HG02623 (cell line): ENCODE data around the gene ZWILCH.
"Not testable (repeated sequence)": the region's sequence is repeated elsewhere in the genome, so short reads cannot be mapped to it uniquely, and the experiment has no call there.

ENCODE experiments used
- ATAC-seq: cut with Tn5 transposase; IDR thresholded peaks from one replicate; pipeline ENCODE4 v1.9.1; 2021; ENCODE audit warnings: moderate library complexity; ENCODE audit not compliant: unreplicated experiment

ZWILCH gene

GRCh38 chr15:66486887-66487286 lies 18.2 kb upstream of the ZWILCH start:
- ATAC-seq = no peak

GRCh38 chr15:66488525-66488924 lies 16.6 kb upstream of the ZWILCH start:
- ATAC-seq = no peak

GRCh38 chr15:66489179-66489791 lies 15.8 kb upstream of the ZWILCH start:
- no peak for ATAC-seq

- no peak for ATAC-seq
Observed at GRCh38 chr15:66491846-66492245, 13.3 kb upstream of the ZWILCH start.

- no peak for ATAC-seq
Observed at GRCh38 chr15:66494262-66494661, 10.9 kb upstream of the ZWILCH start.

GRCh38 chr15:66496951-66497501 lies 8.1 kb upstream of the ZWILCH start:
- ATAC-seq = no peak

GRCh38 chr15:66497502-66498455 lies 7.3 kb upstream of the ZWILCH start, which contains the start of gene SNAPC5:
SNAPC5 (minus strand) TSS chr15:66497762; CDS start chr15:66497731, 31 bp downstream.
- peak; percentile 84 for ATAC-seq

- no peak for ATAC-seq
Observed at GRCh38 chr15:66498501-66499386, 6.4 kb upstream of the ZWILCH start.

- not testable (repeated sequence) for ATAC-seq
Observed at GRCh38 chr15:66500346-66500745, 4.8 kb upstream of the ZWILCH start.

- no peak for ATAC-seq
Observed at GRCh38 chr15:66502491-66502890, 2.6 kb upstream of the ZWILCH start.

- not testable (repeated sequence) for ATAC-seq
Observed at GRCh38 chr15:66503041-66503648, 2.0 kb upstream of the ZWILCH start.

GRCh38 chr15:66503780-66504562 lies 1.2 kb upstream of the ZWILCH start:
- no peak for ATAC-seq

GRCh38 chr15:66505430-66505811 lies 295 bp downstream of the ZWILCH start:
- no peak for ATAC-seq

GRCh38 chr15:66505818-66506217 lies 692 bp downstream of the ZWILCH start:
- ATAC-seq = no peak

GRCh38 chr15:66508293-66508883 lies 3.3 kb downstream of the ZWILCH start:
- no peak for ATAC-seq

- ATAC-seq = no peak
Observed at GRCh38 chr15:66514586-66514985, 9.5 kb downstream of the ZWILCH start.

GRCh38 chr15:66515901-66516322 lies 10.8 kb downstream of the ZWILCH start:
- no peak for ATAC-seq

- no peak for ATAC-seq
Observed at GRCh38 chr15:66523926-66524325, 18.8 kb downstream of the ZWILCH start.

- no peak for ATAC-seq
Observed at GRCh38 chr15:66524838-66525237, 19.7 kb downstream of the ZWILCH start.
